ENCODE results near the gene RGS1.

GRCh38 chr1:192527950-192528349, 47.6 kb upstream of the RGS1 start:
- TF ChIP-seq CTCF (conservative IDR thresholded peaks at IDR 0.05; ENCODE audit: low read depth, low read length) (no peak), POLR2A (IDR thresholded peaks at IDR 0.05; ENCODE audit: low read depth, low read length) (no peak), ELK1 (IDR thresholded peaks at IDR 0.05; ENCODE audit: borderline replicate concordance, low read depth, low read length) (no peak), RAD21 (IDR thresholded peaks at IDR 0.05; ENCODE audit: low read length) (no peak), USF2 (IDR thresholded peaks at IDR 0.05; ENCODE audit: low read depth, low read length) (no peak), NFE2L2 (IDR thresholded peaks at IDR 0.05; ENCODE audit: low read depth, low read length) (no peak)
